Glomerular visceral epithelial cell (primary cell): ENCODE measurements around the gene SCAF8.
"Not testable (repeated sequence)": the region's sequence is repeated elsewhere in the genome, so short reads cannot be mapped to it uniquely, and the experiment has no call there.

Experiments used
- DNase-seq: peaks from one replicate; pipeline ENCODE4 v3.0.0-alpha.2; 2016; ENCODE audit errors: extremely low spot score

SCAF8 gene

GRCh38 chr6:154783229-154783628, 50.0 kb downstream of the SCAF8 start:
- DNase-seq: no peak

GRCh38 chr6:154785075-154785474, 51.9 kb downstream of the SCAF8 start:
- no peak for DNase-seq

- DNase-seq: no peak
Observed at GRCh38 chr6:154786144-154786868, 53.1 kb downstream of the SCAF8 start.

DNA sequence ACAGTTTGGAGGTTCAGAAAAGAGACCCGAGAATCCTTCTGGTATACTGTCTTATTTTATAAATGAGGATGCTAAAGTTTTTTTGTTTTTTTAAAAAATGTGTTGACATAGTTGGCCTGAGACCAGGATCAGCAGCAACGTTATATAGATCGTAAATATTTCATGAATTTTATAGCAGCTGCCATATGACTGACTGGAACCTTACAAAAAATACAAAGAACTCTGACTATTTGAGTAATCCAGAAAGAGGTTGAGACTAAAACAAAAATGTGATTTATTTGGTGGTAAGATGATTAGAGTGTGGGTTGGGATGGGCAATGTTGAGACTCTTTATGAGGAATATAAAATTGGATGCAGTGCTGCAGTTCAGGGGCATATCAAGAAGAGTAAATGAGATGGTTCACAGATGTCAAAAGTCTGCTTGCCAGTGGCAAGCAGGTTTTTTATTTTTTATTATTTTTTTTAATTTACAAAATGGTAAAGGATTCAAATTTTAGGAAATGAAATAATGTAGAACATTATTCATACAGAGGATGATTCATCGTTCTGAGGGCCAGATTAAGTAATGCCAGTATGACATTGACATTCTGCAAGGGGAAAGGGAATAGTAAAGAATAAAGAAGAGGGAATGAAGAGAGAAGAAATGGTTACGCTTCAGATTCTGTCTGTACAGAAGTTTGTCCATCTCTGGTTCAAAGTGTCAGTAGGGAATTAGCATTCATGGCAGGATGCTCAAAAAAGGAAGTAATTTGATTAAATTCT, 58.5 kb downstream of the SCAF8 start:
- no peak for DNase-seq

DNA sequence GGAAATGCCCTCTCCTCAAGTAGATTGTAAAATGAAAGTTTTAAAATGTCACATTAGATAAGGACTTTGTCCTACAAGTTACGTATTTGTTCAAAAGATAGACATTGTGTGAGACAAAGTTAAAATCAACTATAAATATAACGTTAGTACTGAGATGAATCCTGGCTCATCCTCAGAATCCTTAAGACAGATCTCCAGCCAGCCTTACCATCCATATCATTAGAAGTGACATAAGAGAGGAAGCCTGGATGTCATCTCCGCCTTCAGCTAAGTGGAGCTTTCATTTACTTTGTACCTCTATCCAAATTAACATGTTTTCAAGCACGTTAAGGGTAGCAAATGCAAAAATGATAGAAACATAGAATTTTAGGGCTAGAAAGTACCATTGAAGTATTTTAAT, 59.1 kb downstream of the SCAF8 start:
- DNase-seq: no peak

- DNase-seq: no peak
Observed at GRCh38 chr6:154792761-154793160, 59.5 kb downstream of the SCAF8 start.

- no peak for DNase-seq
Observed at GRCh38 chr6:154796484-154796883, 63.3 kb downstream of the SCAF8 start.

GRCh38 chr6:154797857-154798256, 64.6 kb downstream of the SCAF8 start:
- DNase-seq: no peak

- DNase-seq: no peak
Observed at GRCh38 chr6:154800338-154800737, 67.1 kb downstream of the SCAF8 start.

DNA sequence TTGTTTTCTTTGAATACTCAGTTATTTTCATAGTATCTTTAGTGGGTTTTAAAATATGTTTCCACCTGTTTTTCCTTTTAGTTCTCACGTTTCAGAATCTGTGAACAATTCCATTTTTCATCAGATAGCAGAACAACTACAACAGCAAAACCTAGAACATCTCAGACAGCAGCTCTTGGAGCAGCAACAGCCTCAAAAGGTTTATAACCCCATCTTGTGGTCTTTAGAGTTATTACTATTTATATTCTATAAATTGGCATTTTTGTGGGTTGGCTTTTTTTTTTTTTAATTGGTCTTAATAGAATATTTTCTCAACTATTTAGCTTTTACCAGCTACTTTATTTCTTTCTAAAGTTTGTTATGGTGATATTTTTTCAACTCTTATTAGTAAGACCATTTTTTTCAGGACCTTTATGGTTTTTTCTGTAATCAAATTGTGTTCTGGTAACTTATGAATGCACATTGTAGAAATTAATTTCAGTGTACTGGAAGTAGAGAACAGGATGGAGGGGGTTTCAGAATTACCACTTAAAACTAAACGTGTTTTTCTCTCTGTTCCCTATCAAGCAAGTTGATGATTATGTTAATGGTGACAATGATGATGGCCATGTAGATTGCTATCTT, 72.2 kb downstream of the SCAF8 start:
- DNase-seq: peak; percentile 49

GRCh38 chr6:154806804-154807203, 73.6 kb downstream of the SCAF8 start:
- no peak for DNase-seq

- DNase-seq: not testable (repeated sequence)
Observed at GRCh38 chr6:154811663-154812062, 78.4 kb downstream of the SCAF8 start.

DNA sequence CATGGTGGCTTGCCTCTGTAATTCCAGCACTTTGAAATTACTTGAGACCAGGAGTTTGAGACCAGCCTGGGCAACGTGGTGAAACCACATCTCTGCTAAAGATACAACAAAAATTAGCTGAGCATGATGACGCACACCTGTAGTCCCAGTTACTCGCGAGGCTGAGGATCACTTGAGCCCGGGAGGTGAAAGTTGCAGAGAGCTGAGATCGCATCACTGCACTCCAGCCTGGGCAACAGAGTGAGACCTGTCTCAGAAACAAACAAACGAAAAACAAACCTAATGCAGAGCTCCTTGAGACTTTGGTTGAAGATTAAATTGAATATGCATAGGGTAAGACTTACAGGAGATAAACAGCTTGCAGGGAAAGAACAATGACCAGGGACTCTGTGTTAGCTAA, 80.8 kb downstream of the SCAF8 start:
- no peak for DNase-seq

GRCh38 chr6:154815938-154816820, 83.0 kb downstream of the SCAF8 start:
- no peak for DNase-seq

- no peak for DNase-seq
Observed at GRCh38 chr6:154821099-154821498, 87.9 kb downstream of the SCAF8 start.

DNA sequence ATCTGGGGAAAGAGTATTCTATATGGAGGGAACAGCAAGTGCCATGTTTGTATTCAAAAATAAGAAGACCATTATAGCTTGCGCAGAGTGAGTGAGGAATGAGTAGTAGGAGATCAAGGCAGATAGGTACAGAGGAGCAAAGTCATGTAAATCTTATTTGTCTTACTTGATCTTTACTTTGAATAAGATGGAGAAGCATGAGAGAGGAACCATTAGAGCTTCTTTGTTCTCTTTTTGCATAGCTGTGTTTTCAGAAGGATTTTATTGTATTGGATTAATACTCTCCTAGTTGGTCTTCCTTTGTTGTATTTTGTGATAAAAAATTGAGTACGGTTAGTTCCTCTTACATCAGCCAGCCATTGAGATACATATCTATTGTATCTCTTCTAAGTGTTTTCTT, 88.4 kb downstream of the SCAF8 start:
- no peak for DNase-seq

GRCh38 chr6:154822947-154823558, 89.8 kb downstream of the SCAF8 start:
- no peak for DNase-seq

- peak; percentile 25 for DNase-seq
Observed at GRCh38 chr6:154824076-154824475, 90.9 kb downstream of the SCAF8 start.

- DNase-seq: no peak
Observed at GRCh38 chr6:154829970-154830369, 96.8 kb downstream of the SCAF8 start.

- no peak for DNase-seq
Observed at GRCh38 chr6:154830771-154831170, 97.6 kb downstream of the SCAF8 start.

DNA sequence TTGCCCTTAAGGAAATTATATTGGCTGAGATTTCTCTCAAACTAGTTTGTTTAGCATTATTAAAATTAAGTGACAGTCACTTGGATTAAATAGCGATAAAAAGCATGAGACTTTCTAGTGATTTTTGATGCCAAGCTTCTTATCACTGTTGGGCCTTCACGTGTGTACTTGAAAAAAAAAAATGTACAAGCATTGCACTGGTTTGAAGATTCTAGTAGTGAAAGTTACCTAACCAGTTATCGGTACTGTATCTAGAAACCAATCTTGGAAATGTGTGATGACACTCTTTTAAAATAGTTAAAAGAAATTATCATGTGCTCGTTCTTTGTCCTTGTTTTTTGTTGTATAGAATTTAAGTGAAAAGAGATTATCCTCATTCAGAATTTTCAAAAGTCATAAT, 102.1 kb downstream of the SCAF8 start:
- no peak for DNase-seq
